Activated T-cell treated with anti-CD3 and anti-CD28 coated beads, Interleukin-2, amount 50 U/mL, for 72 hours (primary cell): ENCODE measurements around the gene TBX5. TPM values are rescaled to one million over a fixed set of nuclear protein-coding genes. Genes with fewer than 3 reads are reported as not detected.
"Not testable (repeated sequence)": the region's sequence is repeated elsewhere in the genome, so short reads cannot be mapped to it uniquely, and the experiment has no call there.

Experiments used
- ATAC-seq, 2 donors: fragments of 150-1000 bp; cut with Tn5 transposase; replicated peaks in 1 of 2; 2 replicates each; pipeline ENCODE4 v1.10.0; 2021; ENCODE audit warnings: moderate library complexity in 2 of 2, mild to moderate bottlenecking in 1 of 2
- DNase-seq, 2 donors: peaks; one replicate each; pipeline ENCODE4 v3.0.0; 2021 to 2022; ENCODE audit warnings: mixed read lengths in 1 of 2
- H3K27ac Mint-ChIP-seq: one replicate; pipeline ENCODE4 v1.8.0; 2022; ENCODE audit warnings: mild to moderate bottlenecking, moderate library complexity, mixed read lengths
- H3K27me3 Mint-ChIP-seq: one replicate; pipeline ENCODE4 v1.8.0; 2022; ENCODE audit warnings: low read depth, mixed read lengths
- H3K36me3 Mint-ChIP-seq, 2 donors: one replicate each; pipeline ENCODE4 v1.8.0; 2022; ENCODE audit warnings: mixed read lengths in 2 of 2, mild to moderate bottlenecking in 1 of 2; ENCODE audit not compliant: insufficient read depth in 2 of 2
- H3K4me1 Mint-ChIP-seq: one replicate; pipeline ENCODE4 v1.8.0; 2022; ENCODE audit warnings: low read depth, mixed read lengths
- H3K4me3 Mint-ChIP-seq, 2 donors: one replicate each; pipeline ENCODE4 v1.8.0; 2022; ENCODE audit warnings: mild to moderate bottlenecking in 2 of 2, mixed read lengths in 2 of 2, moderate library complexity in 2 of 2
- H3K9me3 Mint-ChIP-seq, 2 donors: one replicate each; pipeline ENCODE4 v1.8.0; 2022; ENCODE audit warnings: mixed read lengths in 2 of 2
- total RNA-seq, 2 donors: library from RNA; stranded (reverse); gene quantifications; one replicate each; pipeline ENCODE4 v1.2.3, GENCODE V29; 2022

TBX5 gene
- total RNA-seq, 2 donors from 2014 or later, result not detected

GRCh38 chr12:114368685-114369452, 37.1 kb downstream of the TBX5 start:
- Mint-ChIP-seq H3K27ac (no peak overlapping the region), H3K4me3 (no peak overlapping the region), H3K36me3 (no peaks in the 10 kb centered on the region), H3K27me3 (no peaks in the 10 kb centered on the region), H3K9me3 (peaks cover 0 to 2% of the 10 kb centered on the region in 2 donors), H3K4me1 (no peaks in the 10 kb centered on the region)
- DNase-seq (no peak), ATAC-seq (no peak)

GRCh38 chr12:114361992-114362391, 44.0 kb downstream of the TBX5 start:
- ATAC-seq (no peak), DNase-seq (no peak)
- no peak overlapping the region for H3K4me3 Mint-ChIP-seq
- no peak overlapping the region for H3K27ac Mint-ChIP-seq
- H3K36me3 Mint-ChIP-seq, result no peaks in the 10 kb centered on the region
- H3K27me3 Mint-ChIP-seq, result no peaks in the 10 kb centered on the region
- H3K4me1 Mint-ChIP-seq, result no peaks in the 10 kb centered on the region
- peaks cover 5 to 7% of the 10 kb centered on the region in 2 donors for H3K9me3 Mint-ChIP-seq

GRCh38 chr12:114361545-114361944, 44.4 kb downstream of the TBX5 start:
- no peaks in the 10 kb centered on the region for H3K36me3 Mint-ChIP-seq
- H3K9me3 Mint-ChIP-seq, result peaks cover 4 to 7% of the 10 kb centered on the region in 2 donors
- no peak overlapping the region for H3K27ac Mint-ChIP-seq
- no peaks in the 10 kb centered on the region for H3K4me1 Mint-ChIP-seq
- ATAC-seq (no peak), DNase-seq (no peak)
- H3K4me3 Mint-ChIP-seq, result no peak overlapping the region
- H3K27me3 Mint-ChIP-seq, result no peaks in the 10 kb centered on the region

GRCh38 chr12:114360485-114360884, 45.5 kb downstream of the TBX5 start:
- H3K36me3 Mint-ChIP-seq, result no peaks in the 10 kb centered on the region
- H3K4me3 Mint-ChIP-seq, result no peak overlapping the region
- no peaks in the 10 kb centered on the region for H3K4me1 Mint-ChIP-seq
- H3K27me3 Mint-ChIP-seq, result no peaks in the 10 kb centered on the region
- H3K9me3 Mint-ChIP-seq, result peaks cover 4 to 8% of the 10 kb centered on the region in 2 donors
- no peak for ATAC-seq
- no peak for DNase-seq
- no peak overlapping the region for H3K27ac Mint-ChIP-seq

GRCh38 chr12:114355389-114356088, 50.4 kb downstream of the TBX5 start:
- H3K4me1 Mint-ChIP-seq, result no peaks in the 10 kb centered on the region
- peaks cover 3 to 10% of the 10 kb centered on the region in 2 donors for H3K9me3 Mint-ChIP-seq
- no peaks in the 10 kb centered on the region for H3K27me3 Mint-ChIP-seq
- no peaks in the 10 kb centered on the region for H3K36me3 Mint-ChIP-seq
- H3K4me3 Mint-ChIP-seq, result no peak overlapping the region
- DNase-seq, result no peak
- no peak overlapping the region for H3K27ac Mint-ChIP-seq
- ATAC-seq, result no peak

GRCh38 chr12:114349239-114349638, 56.7 kb downstream of the TBX5 start:
- not testable (repeated sequence) for H3K4me1 Mint-ChIP-seq, H3K27ac Mint-ChIP-seq, H3K36me3 Mint-ChIP-seq, H3K9me3 Mint-ChIP-seq, ATAC-seq, DNase-seq, H3K4me3 Mint-ChIP-seq, H3K27me3 Mint-ChIP-seq

GRCh38 chr12:114347861-114348260, 58.1 kb downstream of the TBX5 start:
- Mint-ChIP-seq H3K9me3 (peaks cover 0 to 2% of the 10 kb centered on the region in 2 donors), H3K4me3 (no peak overlapping the region), H3K27ac (no peak overlapping the region), H3K4me1 (no peaks in the 10 kb centered on the region), H3K36me3 (no peaks in the 10 kb centered on the region), H3K27me3 (peaks cover 5% of the 10 kb centered on the region)
- no peak for DNase-seq
- no peak for ATAC-seq

GRCh38 chr12:114344831-114345230, 61.1 kb downstream of the TBX5 start:
- peaks cover 0 to 2% of the 10 kb centered on the region in 2 donors for H3K9me3 Mint-ChIP-seq
- no peak overlapping the region for H3K27ac Mint-ChIP-seq
- DNase-seq (no peak), ATAC-seq (no peak)
- H3K36me3 Mint-ChIP-seq, result no peaks in the 10 kb centered on the region
- no peaks in the 10 kb centered on the region for H3K4me1 Mint-ChIP-seq
- H3K4me3 Mint-ChIP-seq, result no peak overlapping the region
- H3K27me3 Mint-ChIP-seq, result peaks cover 5% of the 10 kb centered on the region

GRCh38 chr12:114344303-114344663, 61.7 kb downstream of the TBX5 start:
- Mint-ChIP-seq H3K27me3 (peaks cover 5% of the 10 kb centered on the region), H3K4me1 (no peaks in the 10 kb centered on the region), H3K9me3 (peaks cover 0 to 2% of the 10 kb centered on the region in 2 donors), H3K27ac (no peak overlapping the region), H3K36me3 (no peaks in the 10 kb centered on the region), H3K4me3 (no peak overlapping the region)
- DNase-seq (no peak), ATAC-seq (no peak)

- Mint-ChIP-seq H3K4me1 (no peaks in the 10 kb centered on the region), H3K4me3 (no peak overlapping the region), H3K27ac (no peak overlapping the region), H3K36me3 (no peaks in the 10 kb centered on the region), H3K27me3 (peaks cover 5% of the 10 kb centered on the region), H3K9me3 (peaks cover 0 to 2% of the 10 kb centered on the region in 2 donors)
- ATAC-seq (no peak), DNase-seq (no peak)
Observed at GRCh38 chr12:114343585-114344302, 62.2 kb downstream of the TBX5 start.

- Mint-ChIP-seq H3K9me3 (peaks cover 0 to 2% of the 10 kb centered on the region in 2 donors), H3K4me3 (no peak overlapping the region), H3K27ac (no peak overlapping the region), H3K4me1 (no peaks in the 10 kb centered on the region), H3K27me3 (peaks cover 5% of the 10 kb centered on the region), H3K36me3 (no peaks in the 10 kb centered on the region)
- no peak for DNase-seq
- no peak for ATAC-seq
Observed at GRCh38 chr12:114342656-114343055, 63.3 kb downstream of the TBX5 start.

GRCh38 chr12:114341635-114342034, 64.3 kb downstream of the TBX5 start:
- no peak overlapping the region for H3K27ac Mint-ChIP-seq
- ATAC-seq (no peak), DNase-seq (no peak)
- no peaks in the 10 kb centered on the region for H3K4me1 Mint-ChIP-seq
- H3K4me3 Mint-ChIP-seq, result no peak overlapping the region
- H3K9me3 Mint-ChIP-seq, result peaks cover 2% of the 10 kb centered on the region in 2 donors
- H3K36me3 Mint-ChIP-seq, result peaks cover 0 to 2% of the 10 kb centered on the region in 2 donors
- H3K27me3 Mint-ChIP-seq, result peaks cover 9% of the 10 kb centered on the region

- Mint-ChIP-seq H3K4me3 (no peak overlapping the region), H3K9me3 (peaks cover 0 to 2% of the 10 kb centered on the region in 2 donors), H3K36me3 (peaks cover 0 to 2% of the 10 kb centered on the region in 2 donors), H3K4me1 (no peaks in the 10 kb centered on the region), H3K27me3 (peaks cover 11% of the 10 kb centered on the region), H3K27ac (no peak overlapping the region)
- DNase-seq (no peak), ATAC-seq (no peak)
Observed at GRCh38 chr12:114340231-114340630, 65.7 kb downstream of the TBX5 start.
